SK-N-SH (cell line): Measurements from ENCODE around the gene PNKD.

Source experiments
- CTCF ChIP-seq: fragments of 200-600 bp; sonication (generic); IDR thresholded peaks from 2 replicates; pipeline ENCODE4 v1.6.1; 2017; ENCODE audit warnings: antibody characterized with exemption, mild to moderate bottlenecking, moderate library complexity
- EZH2phosphoT487 ChIP-seq: fragments of 200-600 bp; sonication (generic); IDR thresholded peaks from 2 replicates; pipeline ENCODE4 v1.6.1; 2017; ENCODE audit warnings: low read depth, mixed run types, mild to moderate bottlenecking, antibody characterized with exemption, moderate library complexity, borderline replicate concordance
- GABPA ChIP-seq: IDR thresholded peaks from 2 replicates; pipeline ENCODE4 v1.4.0; 2012; ENCODE audit warnings: low read depth, mild to moderate bottlenecking
- JUND ChIP-seq: IDR thresholded peaks from 2 replicates; pipeline ENCODE4 v1.4.0; 2012
- MAX ChIP-seq: IDR thresholded peaks from 2 replicates; pipeline ENCODE4 v1.4.0; 2012; ENCODE audit warnings: low read depth
- NFIC ChIP-seq: IDR thresholded peaks from 2 replicates; pipeline ENCODE4 v1.4.0; 2012; ENCODE audit warnings: borderline replicate concordance
- NRF1 ChIP-seq: IDR thresholded peaks from 2 replicates; pipeline ENCODE4 v1.6.1; 2012; ENCODE audit warnings: low read depth, mild to moderate bottlenecking, low read length
- RAD21 ChIP-seq: IDR thresholded peaks from 2 replicates; pipeline ENCODE4 v1.6.1; 2012; ENCODE audit warnings: mild to moderate bottlenecking, low read length
- RCOR1 ChIP-seq: fragments of 150-350 bp; IDR thresholded peaks from 2 replicates; pipeline ENCODE4 v1.6.1; 2017; ENCODE audit warnings: antibody characterized with exemption, low read length
- RXRA ChIP-seq: IDR thresholded peaks from 2 replicates; pipeline ENCODE4 v1.4.0; 2012; ENCODE audit warnings: low read depth, mild to moderate bottlenecking, borderline replicate concordance
- SIN3A ChIP-seq: IDR thresholded peaks from 2 replicates; pipeline ENCODE4 v1.6.1; 2012; ENCODE audit warnings: low read depth, mild to moderate bottlenecking, low read length, moderate library complexity, borderline replicate concordance
- SMC3 ChIP-seq: IDR thresholded peaks from 2 replicates; pipeline ENCODE4 v1.6.1; 2012; ENCODE audit warnings: low read depth, low read length, improper control_type of control experiment
- TAF1 ChIP-seq: IDR thresholded peaks from 2 replicates; pipeline ENCODE4 v1.6.1; 2012; ENCODE audit warnings: low read depth, mild to moderate bottlenecking, low read length, moderate library complexity, borderline replicate concordance
- TCF12 ChIP-seq: IDR thresholded peaks from 2 replicates; pipeline ENCODE4 v1.4.0; 2012

- TF ChIP-seq CTCF (no peak), TCF12 (no peak), RXRA (no peak), GABPA (no peak), EZH2phosphoT487 (no peak), MAX (no peak), SMC3 (no peak), RAD21 (no peak), RCOR1 (no peak), NRF1 (no peak), JUND (no peak), SIN3A (no peak), NFIC (no peak), TAF1 (no peak)
These were observed 29.8 kb downstream of the PNKD start for GRCh38 chr2:218300141-218300540.
